CD14-positive monocyte (primary cell): ENCODE results near the gene FRAS1. TPM values are rescaled to one million over a fixed set of nuclear protein-coding genes. Genes with fewer than 3 reads are reported as not detected.

Source experiments
- DNase-seq, 3 donors: peaks; one replicate each; pipeline ENCODE4 v3.0.0-alpha.2; 2011 to 2022
- H2AFZ ChIP-seq: 2 replicates; pipeline ENCODE4 v1.6.0; 2012; ENCODE audit warnings: mild to moderate bottlenecking, low read depth, low read length, inconsistent platforms; ENCODE audit not compliant: insufficient read depth, poor library complexity, severe bottlenecking
- H3K27ac ChIP-seq, 2 donors: 1 replicate in 1 of 2; 2 replicates in 1 of 2; pipeline ENCODE4 v1.5.1; 2012 to 2013; ENCODE audit warnings: low read length in 2 of 2, control low read depth in 1 of 2, inconsistent platforms in 1 of 2, low read depth in 1 of 2, mild to moderate bottlenecking in 1 of 2
- H3K27me3 ChIP-seq, 2 donors: one replicate each; pipeline versions ENCODE4 v1.6.0 to v1.6.1; 2011 to 2013; ENCODE audit warnings: low read length in 2 of 2; ENCODE audit not compliant: control insufficient read depth in 2 of 2, insufficient read depth in 2 of 2
- H3K36me3 ChIP-seq, 2 donors: replicated peaks in 1 of 2; 1 replicate in 1 of 2; 2 replicates in 1 of 2; pipeline versions ENCODE4 v1.5.1 to v1.6.1; 2012 to 2013; ENCODE audit warnings: low read length in 2 of 2, control low read depth in 1 of 2, inconsistent platforms in 1 of 2, mild to moderate bottlenecking in 1 of 2; ENCODE audit not compliant: insufficient read depth in 2 of 2, control insufficient read depth in 1 of 2
- H3K4me1 ChIP-seq, 2 donors: 1 replicate in 1 of 2; 2 replicates in 1 of 2; pipeline versions ENCODE4 v1.5.1 to v1.6.1; 2012 to 2013; ENCODE audit warnings: low read length in 2 of 2, control low read depth in 1 of 2, inconsistent platforms in 1 of 2, mild to moderate bottlenecking in 1 of 2, moderate library complexity in 1 of 2; ENCODE audit not compliant: insufficient read depth in 2 of 2, control insufficient read depth in 1 of 2
- H3K4me2 ChIP-seq: replicated peaks from 2 replicates; pipeline ENCODE3; 2012; ENCODE audit warnings: low read length, moderate library complexity, mild to moderate bottlenecking; ENCODE audit not compliant: poor library complexity, severe bottlenecking; ENCODE audit errors: extremely low read depth
- H3K4me3 ChIP-seq, 3 experiments: fragments of 200-600 bp in 1 of 3; sonication (generic) in 1 of 3; replicated peaks in 1 of 3; 1 replicate in 2 of 3; 2 replicates in 1 of 3; pipeline ENCODE4 v1.5.1; 2011 to 2013; ENCODE audit warnings: low read length in 3 of 3, mild to moderate bottlenecking in 3 of 3, control low read depth in 2 of 3, low read depth in 2 of 3, inconsistent platforms in 1 of 3, moderate library complexity in 1 of 3
- H3K79me2 ChIP-seq: 2 replicates; pipeline ENCODE4 v1.6.0; 2012; ENCODE audit warnings: mild to moderate bottlenecking, control low read depth, inconsistent platforms, low read length, moderate library complexity; ENCODE audit not compliant: insufficient read depth
- H3K9ac ChIP-seq: 2 replicates; pipeline ENCODE4 v1.6.0; 2017; ENCODE audit warnings: low read length, mild to moderate bottlenecking; ENCODE audit not compliant: insufficient read depth, poor library complexity, severe bottlenecking
- H3K9me3 ChIP-seq, 2 donors: replicated peaks in 1 of 2; 1 replicate in 1 of 2; 2 replicates in 1 of 2; pipeline versions ENCODE4 v1.5.1 to v1.6.1; 2012 to 2013; ENCODE audit warnings: low read length in 2 of 2, control low read depth in 1 of 2; ENCODE audit not compliant: control insufficient read depth in 1 of 2, insufficient read depth in 1 of 2
- H4K20me1 ChIP-seq: 2 replicates; pipeline ENCODE4 v1.6.0; 2012; ENCODE audit warnings: mild to moderate bottlenecking, low read length, control low read depth, moderate library complexity; ENCODE audit not compliant: insufficient read depth
- H3K27ac Mint-ChIP-seq, 7 donors: one replicate each; pipeline ENCODE4 v1.8.0; 2020; ENCODE audit warnings: mild to moderate bottlenecking in 7 of 7, mixed read lengths in 7 of 7, moderate library complexity in 6 of 7, inconsistent platforms in 2 of 7
- H3K27me3 Mint-ChIP-seq, 3 donors: one replicate each; pipeline ENCODE4 v1.8.0; 2021 to 2022; ENCODE audit warnings: low read depth in 3 of 3, mild to moderate bottlenecking in 3 of 3, mixed read lengths in 3 of 3, moderate library complexity in 3 of 3, inconsistent platforms in 1 of 3
- H3K36me3 Mint-ChIP-seq, 2 donors: one replicate each; pipeline ENCODE4 v1.8.0; 2020; ENCODE audit warnings: mixed read lengths in 2 of 2, inconsistent platforms in 1 of 2, mild to moderate bottlenecking in 1 of 2
- H3K4me1 Mint-ChIP-seq: one replicate; pipeline ENCODE4 v1.8.0; 2020; ENCODE audit warnings: mild to moderate bottlenecking, mixed read lengths
- H3K4me3 Mint-ChIP-seq, 2 donors: one replicate each; pipeline ENCODE4 v1.8.0; 2020; ENCODE audit warnings: mild to moderate bottlenecking in 2 of 2, mixed read lengths in 2 of 2, moderate library complexity in 1 of 2
- H3K9me3 Mint-ChIP-seq, 7 donors: one replicate each; pipeline ENCODE4 v1.8.0; 2020 to 2022; ENCODE audit warnings: mixed read lengths in 7 of 7, mild to moderate bottlenecking in 6 of 7, moderate library complexity in 6 of 7, inconsistent platforms in 2 of 7
- CTCF ChIP-seq: fragments of 200-600 bp; IDR thresholded peaks from one replicate; pipeline ENCODE4 v1.8.0; 2022; ENCODE audit warnings: antibody characterized with exemption, mild to moderate bottlenecking
- WGBS: methylation state at CpG from one replicate; pipeline ENCODE4 v1.1.5; 2013; ENCODE audit warnings: missing lambda C conversion rate; ENCODE audit not compliant: insufficient coverage; 5-methylcytosine and 5-hydroxymethylcytosine counted together
- intact Hi-C, 2 donors: fragments of 100-400 bp; cut with micrococcal nuclease; formaldehyde crosslinking; loops; one replicate each; pipeline versions ENCODE4 v1.15.0 to v1.15.1; 2023
- polyA plus RNA-seq, 3 donors: library from polyadenylated mRNA; depleted of rRNA in 1 of 3; unstranded in 2 of 3; stranded (reverse) in 1 of 3; fragments of 300-500 nt in 2 of 3; fragments of >200 nt in 1 of 3; fragmentation: Illumina TruSeq in 2 of 3; gene quantifications; 1 replicate in 2 of 3; 2 replicates in 1 of 3; pipeline ENCODE4 v1.2.3, GENCODE V29; 2012 to 2021

The FRAS1 gene
- polyA plus RNA-seq, 3 donors = not detected

GRCh38 chr4:78331186-78331585 is 274.1 kb downstream of the FRAS1 start:
- H3K79me2 ChIP-seq = no peaks in the 10 kb centered on the region

GRCh38 chr4:78331965-78332364 is 274.8 kb downstream of the FRAS1 start:
- Histone ChIP-seq H3K36me3 (no peaks in the 10 kb centered on the region), H3K4me1 (no peaks in the 10 kb centered on the region), H3K27me3 (no peaks in the 10 kb centered on the region), H3K9me3 (no peaks in the 10 kb centered on the region), H3K9ac (no peak overlapping the region), H4K20me1 (no peaks in the 10 kb centered on the region), H3K27ac (no peak overlapping the region), H3K79me2 (no peaks in the 10 kb centered on the region), H3K4me3 (no peak overlapping the region), H3K4me2 (no peak overlapping the region), H2AFZ (no peak overlapping the region)
- Mint-ChIP-seq H3K4me3 (no peak overlapping the region), H3K4me1 (no peaks in the 10 kb centered on the region), H3K36me3 (no peaks in the 10 kb centered on the region), H3K27ac (no peak overlapping the region), H3K9me3 (peaks cover 0 to 14% (median 2%) of the 10 kb centered on the region in 7 donors), H3K27me3 (peaks cover 2 to 3% (median 3%) of the 10 kb centered on the region in 3 donors)
- no peak for DNase-seq
- no peak for TF ChIP-seq CTCF
- intact Hi-C loops = no loop called here
- WGBS = 84% methylated on average over 3 of the region's 5 CpGs

More at GRCh38 chr4:78331186-78331585, 274.1 kb downstream of the FRAS1 start:
- DNase-seq = no peak
- peaks cover 3 to 5% (median 4%) of the 10 kb centered on the region in 3 donors for H3K27me3 Mint-ChIP-seq
- Histone ChIP-seq H3K9ac (no peak overlapping the region), H2AFZ (no peak overlapping the region), H3K27ac (no peak overlapping the region), H3K4me1 (no peaks in the 10 kb centered on the region), H3K27me3 (no peaks in the 10 kb centered on the region), H3K9me3 (no peaks in the 10 kb centered on the region), H3K4me2 (no peak overlapping the region), H4K20me1 (no peaks in the 10 kb centered on the region), H3K4me3 (no peak overlapping the region), H3K36me3 (no peaks in the 10 kb centered on the region)
- intact Hi-C loops = no loop called here
- no peaks in the 10 kb centered on the region for H3K36me3 Mint-ChIP-seq
- TF ChIP-seq CTCF = no peak
- 100% methylated on average over 1 of the region's 2 CpGs for WGBS
- peak overlapping the region in 1 of 7 donors; percentile 17 for H3K27ac Mint-ChIP-seq
- H3K9me3 Mint-ChIP-seq = peaks cover 0 to 14% (median 2%) of the 10 kb centered on the region in 7 donors
- H3K4me3 Mint-ChIP-seq = no peak overlapping the region
- H3K4me1 Mint-ChIP-seq = no peaks in the 10 kb centered on the region
